Measurements from ENCODE around the gene TUBGCP3. TPM values are rescaled to one million over a fixed set of nuclear protein-coding genes. Genes with fewer than 3 reads are reported as not detected.
"Not testable (repeated sequence)": the region's sequence is repeated elsewhere in the genome, so short reads cannot be mapped to it uniquely, and the experiment has no call there.

TUBGCP3 gene
- total RNA-seq, 1 experiment from 2014 or later: 47.4 TPM

- Histone ChIP-seq H3K9me2 (ENCODE audit: insufficient read depth) (no peaks in the 10 kb centered on the region; the same call in 1 of the 2 replicates), H3K79me2 (ENCODE audit: low read depth) (no peaks in the 10 kb centered on the region), H3K36me3 (ENCODE audit: low read depth) (no peaks in the 10 kb centered on the region), H3K9me3 (ENCODE audit: insufficient read depth, low read depth) (no peaks in the 10 kb centered on the region), H3K4me2 (no peak overlapping the region), H3F3A (ENCODE audit: insufficient read depth, low read depth) (no peaks in the 10 kb centered on the region), H3K27ac (no peak overlapping the region), H3K4me3 (no peak overlapping the region), H3K27me3 (ENCODE audit: insufficient read depth, low read depth) (peaks cover 47% of the 10 kb centered on the region), H2AFZ (no peak overlapping the region), H4K20me1 (ENCODE audit: insufficient read depth) (no peaks in the 10 kb centered on the region), H3K4me1 (replicated peaks; ENCODE audit: insufficient read depth) (no peaks in the 10 kb centered on the region)
- BruUV-seq (replicated peaks): no TSS peak
- no peak for DNase-seq
- ChIA-PET CTCF (no interaction called here), POLR2A (ENCODE audit: unreplicated experiment) (no interaction called here)
- intact Hi-C loops (cut with micrococcal nuclease; ENCODE audit: unreplicated experiment): no loop called here
- no peak for TF ChIP-seq CTCF (conservative IDR thresholded peaks at IDR 0.05)
Observed at GRCh38 chr13:112635323-112635722, 47.4 kb upstream of the TUBGCP3 start.

DNA sequence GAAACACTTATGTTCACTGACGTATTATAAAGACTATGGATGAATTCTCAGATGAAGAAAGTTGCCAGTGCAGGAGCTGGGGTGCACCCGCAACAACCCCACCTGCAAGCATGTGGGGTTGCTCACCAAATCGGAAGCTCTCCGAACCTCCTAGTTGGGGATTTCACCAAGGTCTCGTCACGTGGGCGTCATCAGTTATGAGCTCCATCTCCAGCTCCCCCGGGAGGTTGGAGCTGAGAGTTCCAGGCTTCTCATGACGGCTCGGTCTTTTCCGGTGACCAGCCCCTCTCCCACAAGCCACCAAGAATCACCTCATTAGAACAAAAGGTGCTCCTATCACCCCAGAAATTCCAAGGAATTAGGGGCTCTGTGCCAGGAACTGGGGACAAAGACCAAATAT, 46.1 kb upstream of the TUBGCP3 start:
- Histone ChIP-seq H3K4me2 (no peak overlapping the region), H3K79me2 (ENCODE audit: low read depth) (no peaks in the 10 kb centered on the region), H3K4me1 (replicated peaks; ENCODE audit: insufficient read depth) (no peaks in the 10 kb centered on the region), H3K36me3 (ENCODE audit: low read depth) (no peaks in the 10 kb centered on the region), H2AFZ (no peak overlapping the region), H3K9me3 (ENCODE audit: insufficient read depth, low read depth) (no peaks in the 10 kb centered on the region), H3K27ac (no peak overlapping the region), H3K4me3 (no peak overlapping the region), H3K27me3 (ENCODE audit: insufficient read depth, low read depth) (peaks cover 52% of the 10 kb centered on the region), H3K9me2 (ENCODE audit: insufficient read depth) (no peaks in the 10 kb centered on the region; the same call in 1 of the 2 replicates), H3F3A (ENCODE audit: insufficient read depth, low read depth) (no peaks in the 10 kb centered on the region), H4K20me1 (ENCODE audit: insufficient read depth) (no peaks in the 10 kb centered on the region)
- intact Hi-C loops (cut with micrococcal nuclease; ENCODE audit: unreplicated experiment): no loop called here
- TF ChIP-seq EZH2 (IDR thresholded peaks at IDR 0.05; ENCODE audit: low read depth) (no peak), CTCF (conservative IDR thresholded peaks at IDR 0.05) (no peak)
- BruUV-seq (replicated peaks): no TSS peak
- ChIA-PET CTCF (interaction anchor here (0.6 kb wide), 1 partner anchor 298 kb away, joined by 26 read pairs; no protein-coding TSS in a partner anchor), POLR2A (ENCODE audit: unreplicated experiment) (no interaction called here)
- DNase-seq: no peak

- H3K4me3 ChIP-seq; BruUV-seq (replicated peaks); H3F3A ChIP-seq (ENCODE audit: insufficient read depth, low read depth); H3K4me2 ChIP-seq; DNase-seq; H3K9me2 ChIP-seq (ENCODE audit: insufficient read depth); H3K36me3 ChIP-seq (ENCODE audit: low read depth); intact Hi-C loops (cut with micrococcal nuclease; ENCODE audit: unreplicated experiment); H3K27ac ChIP-seq; H2AFZ ChIP-seq; H3K4me1 ChIP-seq (replicated peaks; ENCODE audit: insufficient read depth); H3K9me3 ChIP-seq (ENCODE audit: insufficient read depth, low read depth); CTCF ChIA-PET; H3K79me2 ChIP-seq (ENCODE audit: low read depth); H4K20me1 ChIP-seq (ENCODE audit: insufficient read depth); POLR2A ChIA-PET (ENCODE audit: unreplicated experiment): not testable (repeated sequence)
- peaks cover 39% of the 10 kb centered on the region for H3K27me3 ChIP-seq (ENCODE audit: insufficient read depth, low read depth)
Observed at GRCh38 chr13:112630226-112630625, 42.3 kb upstream of the TUBGCP3 start.

GRCh38 chr13:112629161-112629560, 41.2 kb upstream of the TUBGCP3 start:
- no TSS peak for BruUV-seq (replicated peaks)

GRCh38 chr13:112627613-112628012, 39.7 kb upstream of the TUBGCP3 start:
- intact Hi-C loops (cut with micrococcal nuclease; ENCODE audit: unreplicated experiment); H3K79me2 ChIP-seq (ENCODE audit: low read depth); H3K4me2 ChIP-seq; POLR2A ChIA-PET (ENCODE audit: unreplicated experiment); H3K4me3 ChIP-seq; H2AFZ ChIP-seq; H3K9me2 ChIP-seq (ENCODE audit: insufficient read depth); CTCF ChIA-PET; DNase-seq; H3K27ac ChIP-seq; H3K36me3 ChIP-seq (ENCODE audit: low read depth); BruUV-seq (replicated peaks); H3K9me3 ChIP-seq (ENCODE audit: insufficient read depth, low read depth); H3F3A ChIP-seq (ENCODE audit: insufficient read depth, low read depth); H3K4me1 ChIP-seq (replicated peaks; ENCODE audit: insufficient read depth); H4K20me1 ChIP-seq (ENCODE audit: insufficient read depth): not testable (repeated sequence)
- peaks cover 52% of the 10 kb centered on the region for H3K27me3 ChIP-seq (ENCODE audit: insufficient read depth, low read depth)

More at GRCh38 chr13:112629161-112629560, 41.2 kb upstream of the TUBGCP3 start:
- Histone ChIP-seq H2AFZ (no peak overlapping the region), H3K79me2 (ENCODE audit: low read depth) (no peaks in the 10 kb centered on the region), H3K9me3 (ENCODE audit: insufficient read depth, low read depth) (no peaks in the 10 kb centered on the region), H3K36me3 (ENCODE audit: low read depth) (no peaks in the 10 kb centered on the region), H4K20me1 (ENCODE audit: insufficient read depth) (no peaks in the 10 kb centered on the region), H3K4me1 (replicated peaks; ENCODE audit: insufficient read depth) (no peaks in the 10 kb centered on the region), H3K4me3 (no peak overlapping the region), H3K27me3 (ENCODE audit: insufficient read depth, low read depth) (peaks cover 42% of the 10 kb centered on the region; the same call in 1 of the 2 replicates), H3K9me2 (ENCODE audit: insufficient read depth) (no peaks in the 10 kb centered on the region; the same call in 1 of the 2 replicates), H3F3A (ENCODE audit: insufficient read depth, low read depth) (no peaks in the 10 kb centered on the region), H3K4me2 (no peak overlapping the region), H3K27ac (no peak overlapping the region)
- ChIA-PET CTCF (interaction anchor here (0.5 kb wide), 1 partner anchor 20 kb away, joined by 3 read pairs; no protein-coding TSS in a partner anchor), POLR2A (ENCODE audit: unreplicated experiment) (no interaction called here)
- TF ChIP-seq CTCF (conservative IDR thresholded peaks at IDR 0.05): no peak
- no peak for TF ChIP-seq EZH2 (IDR thresholded peaks at IDR 0.05; ENCODE audit: low read depth)
- no peak for DNase-seq
- intact Hi-C loops (cut with micrococcal nuclease; ENCODE audit: unreplicated experiment): no loop called here

All from PC-9 (cell line).